DOHH2 (cell line): ENCODE data around the gene CD79B.
"Not testable (repeated sequence)": the region's sequence is repeated elsewhere in the genome, so short reads cannot be mapped to it uniquely, and the experiment has no call there.

ENCODE experiments used
- CTCF ChIP-seq: fragments of 200-600 bp; sonication (generic); IDR thresholded peaks from one replicate; pipeline ENCODE4 v1.5.1; 2014; ENCODE audit warnings: antibody characterized with exemption, mild to moderate bottlenecking, low read depth, low read length; ENCODE audit not compliant: poor library complexity, severe bottlenecking
- EZH2phosphoT487 ChIP-seq: fragments of 200-600 bp; sonication (generic); IDR thresholded peaks from 2 replicates; pipeline ENCODE4 v1.6.1; 2017; ENCODE audit warnings: borderline replicate concordance, mild to moderate bottlenecking, antibody characterized with exemption, low read length, moderate library complexity, mixed read lengths

- TF ChIP-seq CTCF, EZH2phosphoT487: not testable (repeated sequence)
These were observed 12.1 kb downstream of the CD79B start for GRCh38 chr17:63920050-63920449.
